Activated naive CD8-positive, alpha-beta T cell treated with anti-CD3 and anti-CD28 coated beads, Interleukin-2, amount 50 U/mL, for 16 hours (primary cell): ENCODE data around the gene PCDH9.
"Not testable (repeated sequence)": the region's sequence is repeated elsewhere in the genome, so short reads cannot be mapped to it uniquely, and the experiment has no call there.

Experiments
- DNase-seq: peaks from one replicate; pipeline ENCODE4 v3.0.0-alpha.2; 2020; ENCODE audit warnings: low read depth, low spot score

Gene PCDH9

DNA sequence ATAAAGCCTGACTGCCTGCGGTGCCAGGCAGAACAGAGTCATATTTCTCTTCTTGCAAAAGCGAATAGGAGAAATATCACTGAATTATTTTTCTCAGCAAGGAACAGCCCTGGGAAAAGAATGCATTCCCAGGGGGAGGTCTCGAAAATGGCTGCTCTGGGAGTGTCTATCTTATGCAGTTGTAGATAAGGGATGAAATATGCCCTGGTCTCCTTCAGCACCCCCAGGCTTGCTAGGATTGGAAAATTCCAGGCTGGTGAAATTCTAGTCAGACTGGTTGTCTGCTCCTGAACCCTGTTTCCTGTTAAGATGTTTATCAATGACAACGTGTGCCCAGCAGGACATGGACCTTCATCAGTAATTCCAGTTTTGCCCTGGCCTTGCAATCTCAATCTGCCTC, 469.5 kb downstream of the PCDH9 start:
- not testable (repeated sequence) for DNase-seq

DNA sequence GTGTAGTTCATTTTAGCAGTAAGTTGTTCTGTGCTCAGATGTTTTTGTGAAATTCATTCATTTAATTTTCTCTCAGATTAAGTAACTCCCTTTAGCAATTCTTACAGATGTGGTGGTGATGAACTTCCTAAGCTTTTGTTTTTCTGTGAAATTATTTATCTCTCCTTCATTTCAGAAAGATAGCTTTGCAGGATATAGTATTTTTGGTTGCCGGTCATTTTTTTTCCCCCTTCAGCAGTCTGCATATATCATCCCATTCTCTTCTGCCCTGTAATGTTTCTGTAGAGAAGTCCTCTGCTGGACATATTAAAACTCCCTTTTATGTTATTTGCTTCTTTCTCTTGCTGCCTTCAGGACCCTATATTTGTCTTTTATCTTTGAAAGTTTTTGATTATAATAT, 470.2 kb downstream of the PCDH9 start:
- no peak for DNase-seq

DNA sequence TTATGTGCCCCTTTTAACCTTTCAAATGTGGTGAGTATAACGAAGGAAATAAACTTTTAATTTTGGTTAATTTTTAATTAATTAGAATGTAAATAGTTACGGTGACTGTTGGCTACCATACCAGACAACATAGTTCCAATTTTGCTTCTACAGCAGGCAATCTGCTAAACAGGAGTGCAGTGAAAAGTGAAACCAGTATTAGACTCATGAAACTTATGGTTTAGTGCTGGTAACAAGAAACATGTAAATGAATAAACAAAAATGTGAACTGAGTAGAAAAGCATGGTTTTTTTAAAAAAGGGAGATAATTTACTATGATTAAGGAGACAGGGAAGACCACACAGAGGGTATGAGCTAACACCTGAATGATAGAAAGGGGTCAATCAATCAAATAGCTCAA, 478.4 kb downstream of the PCDH9 start:
- DNase-seq: no peak

DNA sequence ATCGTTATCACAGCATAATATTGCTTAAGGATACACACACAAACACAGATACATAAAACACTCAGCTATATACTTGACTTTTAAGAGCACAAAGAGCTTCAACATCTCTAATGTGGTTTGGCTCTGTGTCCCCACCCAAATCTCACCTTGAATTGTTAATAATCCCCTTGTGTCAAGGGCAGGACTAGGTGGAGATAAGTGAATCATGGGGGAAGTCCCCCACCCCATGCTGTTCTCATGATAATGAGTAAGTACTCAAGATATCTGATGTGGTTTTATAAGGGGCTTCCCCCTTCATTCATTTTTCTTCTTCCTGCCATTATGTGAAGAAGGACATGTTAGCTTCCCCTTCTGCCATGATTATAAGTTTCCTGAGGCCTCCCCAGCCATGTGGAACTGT, 481.4 kb downstream of the PCDH9 start:
- no peak for DNase-seq

DNA sequence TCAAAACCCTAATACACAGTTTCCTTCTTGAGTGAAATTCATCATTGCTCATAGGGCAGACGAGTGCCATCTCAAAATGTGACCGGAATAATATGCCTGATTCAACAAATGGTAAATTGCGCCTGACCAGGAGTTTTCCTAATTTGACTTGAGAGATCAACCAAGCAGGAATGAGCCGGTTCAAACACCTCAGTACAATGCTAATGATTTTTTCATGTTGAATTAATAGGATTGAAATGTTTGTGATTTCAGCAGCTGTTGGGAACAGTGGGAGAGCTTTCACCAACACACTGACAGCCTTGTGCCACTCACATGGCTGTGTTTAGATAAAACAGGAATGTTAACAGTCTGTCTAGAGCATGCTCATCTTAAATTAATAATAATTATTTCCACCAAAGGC, 484.8 kb downstream of the PCDH9 start:
- no peak for DNase-seq

DNA sequence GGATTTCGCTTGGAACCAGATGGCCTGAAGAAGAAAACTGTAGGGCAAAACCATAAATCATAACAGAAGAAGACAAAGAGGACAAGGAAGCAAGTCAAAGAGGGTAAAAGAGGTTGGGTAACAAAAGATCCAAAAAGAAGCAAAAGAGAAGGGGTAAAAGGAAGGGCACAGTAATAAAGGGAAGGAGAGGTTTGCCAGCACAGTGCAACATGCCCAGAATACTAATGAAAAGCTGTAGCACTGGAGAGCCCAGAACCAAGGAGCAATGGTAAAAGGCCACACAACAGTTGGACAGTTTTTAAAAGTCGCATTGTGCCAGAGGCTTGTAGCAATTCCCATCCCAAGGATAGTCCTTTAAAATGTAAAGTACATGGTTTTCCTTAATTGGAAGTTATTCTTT, 506.6 kb downstream of the PCDH9 start:
- no peak for DNase-seq

DNA sequence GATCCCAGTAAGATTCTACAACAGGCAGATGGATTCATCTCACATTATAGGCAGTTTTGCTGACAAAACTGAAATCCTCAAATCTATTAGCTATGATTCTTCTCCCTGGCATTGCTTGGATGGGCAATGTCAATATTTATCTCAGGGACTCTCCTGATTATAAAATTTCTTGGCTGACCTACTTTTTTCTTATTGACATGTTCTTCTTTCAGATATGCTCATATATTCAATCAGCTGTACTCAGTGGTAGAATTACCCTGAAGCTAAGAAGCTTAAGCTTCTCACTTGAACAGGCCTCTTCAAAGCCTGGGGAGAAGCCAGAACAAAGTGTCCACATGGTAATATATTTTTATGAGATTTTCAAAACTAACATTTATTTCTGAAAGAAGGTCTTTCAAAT, 513.6 kb downstream of the PCDH9 start:
- DNase-seq: no peak

DNA sequence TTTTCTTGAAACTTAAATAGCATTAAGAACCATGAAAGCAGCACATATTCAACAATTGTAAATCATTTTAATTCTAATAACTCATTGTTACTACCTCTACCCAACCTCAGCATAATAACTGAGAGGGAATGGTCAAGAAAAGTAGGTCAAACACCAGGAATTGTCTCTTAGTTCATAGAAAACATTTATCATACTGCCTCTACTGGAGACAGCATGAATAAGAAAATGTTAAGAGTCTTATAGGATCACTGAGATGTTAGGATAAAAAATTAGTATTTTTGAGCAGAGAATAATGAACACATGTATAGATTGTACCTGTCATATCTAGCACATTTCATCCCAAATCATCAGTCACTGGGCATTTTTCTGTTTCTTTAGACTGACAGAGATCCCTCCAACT, 515.3 kb downstream of the PCDH9 start:
- no peak for DNase-seq

DNA sequence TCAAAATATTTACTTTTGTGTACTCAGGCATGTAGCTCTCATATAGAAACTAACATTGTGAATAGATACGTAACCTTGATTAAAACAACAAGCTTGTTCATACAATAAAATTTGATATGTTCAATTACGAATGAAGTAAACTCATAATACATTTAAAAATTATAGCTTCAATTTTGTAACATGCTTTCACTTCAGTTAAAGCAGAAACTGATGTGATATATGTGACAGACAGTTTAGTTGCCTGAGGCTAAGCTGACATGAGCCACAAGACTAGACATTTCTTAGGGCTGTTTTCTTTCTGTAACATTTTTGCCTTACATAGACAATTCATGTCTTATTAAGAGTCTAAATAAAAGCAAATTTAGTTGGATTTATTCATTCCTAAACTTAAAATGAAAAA, 526.0 kb downstream of the PCDH9 start:
- DNase-seq: no peak

DNA sequence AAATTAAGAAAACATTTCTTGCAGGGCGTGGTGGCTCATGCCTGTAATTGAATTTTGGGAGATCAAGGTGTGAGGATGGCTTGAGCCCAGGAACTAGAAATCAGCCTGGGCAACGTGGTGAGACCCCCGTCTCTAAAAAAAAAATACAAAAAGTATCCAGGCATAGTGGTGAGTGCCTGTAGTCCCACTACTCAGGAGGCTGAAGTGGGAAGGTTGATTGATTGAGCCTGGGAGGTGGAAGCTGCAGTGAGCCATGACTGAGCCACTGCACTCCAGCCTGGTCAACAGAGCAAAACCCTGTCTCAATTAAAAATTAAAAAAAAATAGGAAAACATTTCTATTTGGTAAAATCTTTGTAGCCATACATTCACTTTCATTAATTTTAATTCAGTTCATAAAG, 526.5 kb downstream of the PCDH9 start:
- DNase-seq: no peak

DNA sequence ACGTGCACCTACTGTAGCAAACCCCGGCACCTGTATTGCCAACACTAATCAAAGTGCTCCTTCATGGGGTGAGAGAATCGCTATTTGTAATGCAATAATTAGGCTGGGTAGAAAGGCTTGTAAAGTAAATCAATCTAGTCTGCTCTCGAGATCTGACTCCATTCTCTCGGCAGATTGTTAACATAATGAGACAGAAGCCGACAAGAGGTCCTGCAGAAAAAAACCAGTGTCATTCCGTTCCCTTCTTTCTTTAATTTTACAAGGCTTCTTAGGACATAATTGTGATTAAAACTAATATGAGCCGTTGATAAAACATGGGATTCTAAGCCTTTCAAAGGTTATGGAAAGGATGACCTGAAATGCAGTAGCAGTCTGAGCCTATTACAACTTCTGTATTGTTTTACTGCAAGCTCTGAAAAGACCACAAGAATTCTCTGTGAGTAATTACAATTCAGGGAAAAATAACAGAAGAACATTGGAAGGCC, 530.0 kb downstream of the PCDH9 start:
- DNase-seq: no peak

DNA sequence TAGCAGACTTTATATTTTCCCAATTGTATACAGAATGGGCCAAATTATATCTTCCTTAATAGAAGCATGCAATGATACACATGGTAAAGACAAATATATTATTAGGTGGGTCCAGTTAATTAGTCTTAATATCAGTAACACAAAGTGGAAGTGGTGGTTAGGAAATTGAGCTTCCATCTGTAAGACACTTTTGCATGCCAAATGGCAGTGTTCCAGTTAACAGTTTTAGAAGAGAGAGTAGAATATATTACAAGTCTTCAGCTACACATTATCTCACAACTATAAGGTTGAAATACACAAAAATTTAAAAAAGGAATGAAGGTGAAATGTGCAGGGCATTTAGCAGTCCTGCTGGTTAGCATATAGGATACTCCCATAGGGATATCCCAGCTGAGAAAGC, 536.5 kb downstream of the PCDH9 start:
- DNase-seq: no peak

DNA sequence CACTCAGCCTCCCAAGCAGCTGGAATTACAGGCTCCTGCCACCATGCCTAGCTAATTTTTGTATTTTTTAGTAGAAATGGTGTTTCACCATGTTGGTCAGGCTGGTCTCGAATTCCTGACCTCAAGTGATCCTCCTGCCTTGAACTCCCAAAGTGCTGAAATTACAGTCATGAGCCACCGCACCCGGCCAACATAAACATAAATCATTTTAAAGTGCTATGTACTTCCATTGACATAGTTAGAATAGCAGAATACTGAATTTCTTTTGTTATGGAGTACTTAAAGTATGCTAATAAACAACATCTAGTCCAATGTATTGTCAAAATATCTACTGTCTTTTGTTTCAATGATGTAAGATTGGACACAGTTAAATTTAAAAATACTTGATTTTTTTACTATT, 539.0 kb downstream of the PCDH9 start:
- DNase-seq: no peak

DNA sequence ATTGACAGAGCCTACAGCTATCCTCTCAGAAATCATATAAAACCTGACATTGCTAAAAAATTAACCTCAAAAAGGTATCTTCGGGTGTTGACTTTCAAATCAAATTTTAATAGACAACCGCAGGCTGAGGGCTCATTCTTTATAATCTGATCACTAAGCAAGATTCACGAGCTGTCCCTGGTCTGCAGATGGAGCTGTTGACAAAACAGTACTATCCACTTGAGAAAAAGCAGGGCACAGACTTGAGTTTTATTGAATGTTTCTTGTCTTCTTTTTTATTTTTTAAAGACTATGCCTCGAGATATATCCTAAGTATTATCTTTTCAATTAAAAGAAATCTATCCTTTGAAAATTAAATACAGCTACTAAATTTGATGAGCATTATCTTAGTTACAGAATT, 540.5 kb downstream of the PCDH9 start:
- DNase-seq: no peak

DNA sequence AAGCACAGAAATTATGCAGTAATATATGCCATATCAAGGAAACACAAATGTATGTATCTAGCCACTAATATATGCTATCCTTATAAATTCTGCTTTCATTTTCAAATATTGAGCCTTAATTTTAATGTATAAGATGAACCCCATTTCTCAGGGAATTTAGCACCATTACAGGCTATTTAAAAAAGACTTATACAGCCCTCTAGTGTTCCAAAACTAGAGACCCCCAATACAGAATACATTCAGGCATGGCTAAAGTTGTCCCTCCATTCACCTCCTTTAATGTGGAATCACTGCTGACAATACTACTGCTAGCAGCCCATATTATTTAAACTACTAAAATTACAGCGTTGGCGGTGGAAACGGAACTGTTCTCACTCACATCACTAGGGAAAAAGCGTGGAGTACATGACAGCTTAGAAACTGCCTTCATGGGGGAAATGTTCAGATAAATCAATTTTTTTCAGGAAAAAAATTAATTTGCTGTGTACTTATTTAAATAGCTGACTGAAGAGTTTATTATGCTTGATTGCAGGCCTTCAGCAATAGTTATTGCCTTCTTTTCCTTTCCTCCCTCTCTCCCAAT, 541.0 kb downstream of the PCDH9 start:
- DNase-seq: no peak

DNA sequence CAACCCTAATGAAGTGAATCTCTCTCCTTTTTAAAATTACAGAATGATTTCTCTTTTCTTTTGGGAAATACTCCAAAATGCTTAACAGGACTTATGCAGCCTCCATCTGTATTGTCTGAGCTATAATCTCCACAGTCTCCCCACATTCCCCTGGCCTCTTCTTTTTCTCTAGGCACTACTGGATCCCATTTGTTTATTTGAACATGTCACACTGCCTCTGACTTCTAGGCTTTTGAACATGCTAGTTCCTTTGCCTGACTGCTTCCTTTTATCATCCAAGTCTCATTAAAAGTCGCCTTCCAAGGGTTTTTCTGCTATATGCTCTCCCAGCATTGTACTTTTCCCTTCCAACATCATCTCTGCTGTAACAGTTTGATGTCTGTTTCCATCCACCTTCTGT, 548.7 kb downstream of the PCDH9 start:
- DNase-seq: no peak

DNA sequence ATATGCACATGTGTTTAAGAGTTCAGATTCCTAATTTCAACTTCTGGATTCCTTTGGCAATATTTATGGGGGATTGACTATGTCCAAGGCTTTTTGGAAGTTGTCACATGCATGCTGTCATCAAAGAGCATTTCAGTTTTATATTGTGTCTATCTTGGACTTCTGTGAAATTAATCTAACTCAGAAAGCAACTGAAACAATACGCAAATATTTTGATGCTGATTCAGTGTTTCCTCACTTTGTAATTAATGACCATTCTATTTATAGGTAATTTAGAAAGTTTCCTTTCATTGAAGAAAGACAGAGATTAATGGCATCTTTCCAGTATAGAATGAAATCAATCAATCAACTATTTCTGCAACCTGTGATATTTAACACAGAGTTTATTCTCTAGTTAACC, 550.1 kb downstream of the PCDH9 start:
- no peak for DNase-seq

DNA sequence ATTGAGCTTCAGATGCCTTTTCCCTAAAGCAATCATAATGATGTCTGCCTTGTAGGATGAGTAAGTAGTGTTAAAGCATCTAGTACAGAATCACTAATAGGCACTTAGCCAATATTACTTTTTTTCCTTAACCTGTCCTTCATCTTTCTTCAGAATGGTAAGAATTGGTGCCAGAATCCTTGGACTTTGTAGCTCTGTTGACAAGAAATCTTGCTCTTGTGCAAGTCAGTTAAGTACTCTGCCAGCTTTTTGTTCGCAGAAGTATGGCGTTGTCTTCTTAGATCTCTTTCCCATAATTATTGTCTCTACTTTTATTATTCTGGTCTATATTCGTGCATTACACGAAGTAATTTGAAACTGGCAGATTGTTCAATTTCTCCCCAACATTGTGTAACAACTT, 554.5 kb downstream of the PCDH9 start:
- no peak for DNase-seq

DNA sequence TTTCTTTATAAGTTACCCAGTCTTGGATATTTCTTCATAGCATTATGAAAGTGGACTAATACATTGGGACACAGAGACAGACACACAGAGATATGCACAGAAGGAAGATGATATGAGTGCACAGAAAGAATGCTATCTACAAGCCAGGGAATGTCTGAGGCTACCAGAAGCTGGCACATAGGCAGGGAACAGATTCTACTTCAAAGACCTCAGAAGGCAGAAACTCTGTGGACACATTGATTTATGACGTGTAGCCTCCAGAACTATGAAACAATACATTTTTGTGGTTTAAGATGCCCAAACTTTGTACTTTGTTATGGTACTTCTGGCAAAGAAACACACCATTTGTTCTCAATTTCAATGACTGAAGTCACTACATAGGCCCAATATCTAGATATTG, 556.7 kb downstream of the PCDH9 start:
- DNase-seq: no peak

DNA sequence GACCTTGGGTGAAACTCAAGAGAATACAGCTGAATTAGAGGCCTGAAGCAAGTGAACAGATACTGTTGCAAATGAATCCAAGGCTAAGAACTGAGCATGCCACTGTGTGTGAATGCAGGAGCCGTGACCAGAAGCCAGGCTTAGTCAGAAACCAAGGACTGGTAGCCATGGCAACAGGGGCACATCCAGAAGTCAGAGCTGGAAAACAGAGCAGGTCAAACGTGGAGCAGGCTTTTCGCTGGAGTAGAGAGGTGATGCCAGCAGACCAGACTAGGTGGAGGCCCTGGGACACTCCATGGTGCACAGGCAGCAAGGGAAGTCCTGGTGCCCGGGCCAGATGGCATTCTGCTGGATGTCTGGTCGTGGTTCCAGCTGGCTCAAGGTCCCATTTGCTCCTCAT, 564.1 kb downstream of the PCDH9 start:
- no peak for DNase-seq

DNA sequence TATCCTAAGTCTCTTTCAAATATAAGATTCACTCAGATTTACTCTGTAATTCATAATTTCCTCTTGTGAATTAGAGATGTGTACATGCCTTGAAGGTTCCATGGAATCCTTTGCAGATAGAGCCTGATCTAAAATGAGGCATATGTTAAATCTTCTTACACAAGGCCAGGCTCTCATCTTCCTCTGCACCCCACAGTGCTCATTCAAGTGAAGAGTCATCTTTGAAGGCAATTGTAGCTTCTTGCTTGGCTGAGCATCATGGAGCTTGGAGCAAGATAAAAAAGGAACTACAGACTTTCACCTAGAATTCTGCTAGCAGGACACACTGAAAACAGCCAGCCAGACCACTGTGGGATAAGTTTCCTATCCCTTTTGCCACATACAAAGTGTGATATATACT, 566.4 kb downstream of the PCDH9 start:
- DNase-seq: no peak

DNA sequence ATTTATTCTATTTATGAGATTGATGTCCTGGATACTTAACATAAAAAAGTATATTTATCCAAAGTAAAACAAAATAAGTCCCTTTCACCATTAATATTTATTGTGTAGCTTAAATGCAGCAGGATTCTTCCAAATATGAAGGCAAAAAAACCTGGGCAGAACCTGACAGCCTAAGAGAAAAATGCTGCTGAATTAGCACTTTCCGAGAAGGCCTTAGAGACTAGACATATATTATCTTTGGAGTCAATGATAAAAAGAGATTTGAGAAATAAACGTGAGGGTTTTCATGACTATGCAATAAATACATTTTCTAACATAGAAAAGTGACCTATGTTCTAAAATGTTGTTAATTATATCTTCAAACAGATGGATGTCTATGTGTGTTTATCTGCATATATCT, 566.9 kb downstream of the PCDH9 start:
- DNase-seq: no peak

DNA sequence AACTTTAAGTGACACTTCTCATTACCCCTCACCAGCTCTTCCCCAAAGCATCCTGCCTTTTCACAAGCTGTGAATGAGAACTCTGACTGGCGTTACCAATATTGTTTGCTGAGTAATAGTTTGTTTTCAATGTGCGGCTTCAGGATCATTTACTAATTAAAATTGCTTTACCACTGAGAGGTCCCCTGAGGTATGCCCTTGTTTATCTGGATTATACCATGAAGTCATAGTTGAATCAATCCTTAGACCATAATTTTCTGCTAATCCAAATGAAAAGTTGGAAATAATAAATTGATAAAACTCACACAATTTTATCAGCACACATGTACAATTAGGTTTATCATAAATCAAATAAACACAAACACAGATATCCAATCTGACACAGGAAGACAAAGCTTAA, 568.8 kb downstream of the PCDH9 start:
- no peak for DNase-seq

DNA sequence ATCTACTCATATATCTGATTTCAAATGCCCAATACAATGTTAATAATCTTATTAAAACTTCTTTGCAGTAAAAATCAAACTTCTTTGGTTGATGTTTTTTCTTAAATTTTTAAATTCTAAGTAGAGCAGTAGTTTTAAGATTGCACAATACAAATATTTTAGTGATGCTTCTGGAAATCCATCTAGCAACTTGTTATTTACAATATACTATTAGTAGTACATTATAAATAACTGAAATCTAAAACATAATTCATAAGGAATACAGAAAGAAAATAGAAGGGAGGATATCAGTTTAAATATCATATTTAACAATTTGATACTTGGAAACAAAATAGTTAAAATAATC, 569.7 kb downstream of the PCDH9 start:
- DNase-seq: no peak
